Karpas-422 (cell line): ENCODE results near the gene KCNG2. TPM values are rescaled to one million over a fixed set of nuclear protein-coding genes. Genes with fewer than 3 reads are reported as not detected.

Experiments used
- DNase-seq: peaks from one replicate; pipeline ENCODE4 v3.0.0-alpha.2; 2015
- H2AFZ ChIP-seq: fragments of 200-600 bp; sonication (generic); 2 replicates; pipeline ENCODE4 v1.6.1; 2014; ENCODE audit warnings: antibody characterized with exemption, low read length, mixed read lengths
- H3K27ac ChIP-seq: fragments of 200-600 bp; sonication (generic); 2 replicates; pipeline ENCODE4 v1.5.1; 2014; ENCODE audit warnings: mild to moderate bottlenecking, low read length, moderate library complexity
- H3K27me3 ChIP-seq: fragments of 200-600 bp; sonication (generic); 2 replicates; pipeline ENCODE4 v1.6.1; 2014; ENCODE audit warnings: low read length, mixed read lengths
- H3K36me3 ChIP-seq: fragments of 200-600 bp; sonication (generic); 2 replicates; pipeline ENCODE4 v1.6.1; 2014; ENCODE audit warnings: low read length, mixed read lengths; ENCODE audit not compliant: insufficient read depth
- H3K4me1 ChIP-seq: fragments of 200-600 bp; sonication (generic); 2 replicates; pipeline ENCODE4 v1.6.1; 2014; ENCODE audit warnings: mild to moderate bottlenecking, low read length, mixed read lengths
- H3K4me2 ChIP-seq: fragments of 200-600 bp; sonication (generic); 2 replicates; pipeline ENCODE4 v1.6.1; 2014; ENCODE audit warnings: low read length, low read depth, mild to moderate bottlenecking; ENCODE audit not compliant: poor library complexity, severe bottlenecking
- H3K4me3 ChIP-seq: fragments of 200-600 bp; sonication (generic); 2 replicates; pipeline ENCODE4 v1.5.1; 2014; ENCODE audit warnings: mild to moderate bottlenecking, antibody characterized with exemption, low read length, mixed read lengths
- H3K79me2 ChIP-seq: fragments of 200-600 bp; sonication (generic); 2 replicates; pipeline ENCODE4 v1.6.1; 2014; ENCODE audit warnings: mild to moderate bottlenecking, low read length, mixed read lengths
- H3K9ac ChIP-seq: fragments of 200-600 bp; sonication (generic); 2 replicates; pipeline ENCODE4 v1.6.0; 2014; ENCODE audit warnings: low read length
- H3K9me2 ChIP-seq: fragments of 200-600 bp; sonication (generic), shearing (Covaris generic); replicated peaks from 2 replicates; pipeline ENCODE4 v1.6.0; 2014; ENCODE audit warnings: mild to moderate bottlenecking, low read length, moderate library complexity; ENCODE audit not compliant: insufficient read depth
- H3K9me3 ChIP-seq: fragments of 300-700, 200-600 bp; sonication (generic); 2 replicates; pipeline ENCODE4 v1.6.1; 2014; ENCODE audit warnings: low read length, mixed read lengths
- H4K20me1 ChIP-seq: fragments of 200-600 bp; sonication (generic); 2 replicates; pipeline ENCODE4 v1.6.1; 2014; ENCODE audit warnings: mild to moderate bottlenecking, antibody characterized with exemption, low read length, low read depth; ENCODE audit not compliant: insufficient read depth
- total RNA-seq: library from RNA; depleted of rRNA; stranded (reverse); fragments of >200 nt; shearing (Covaris generic); gene quantifications from 2 replicates; pipeline ENCODE4 v1.2.3, GENCODE V29; 2014; ENCODE audit warnings: low replicate concordance

The KCNG2 gene
- total RNA-seq, 1 experiment from 2014 or later, result not detected

GRCh38 chr18:79812052-79812451 lies 14.3 kb downstream of the KCNG2 start:
- no peak overlapping the region for H2AFZ ChIP-seq
- no peak overlapping the region for H3K4me3 ChIP-seq
- peaks cover 9% of the 10 kb centered on the region for H3K4me1 ChIP-seq
- DNase-seq, result no peak
- no peak overlapping the region for H3K4me2 ChIP-seq
- no peak overlapping the region for H3K27ac ChIP-seq
- no peaks in the 10 kb centered on the region for H3K9me3 ChIP-seq
- H3K9me2 ChIP-seq, result no peaks in the 10 kb centered on the region
- H3K27me3 ChIP-seq, result no peaks in the 10 kb centered on the region
- no peaks in the 10 kb centered on the region for H3K79me2 ChIP-seq
- no peaks in the 10 kb centered on the region for H3K36me3 ChIP-seq
- H4K20me1 ChIP-seq, result no peaks in the 10 kb centered on the region
- no peak overlapping the region for H3K9ac ChIP-seq

- Histone ChIP-seq H3K9ac (no peak overlapping the region), H3K4me3 (no peak overlapping the region), H3K27me3 (no peaks in the 10 kb centered on the region; the same call in 1 of the 2 replicates), H3K27ac (no peak overlapping the region), H3K9me2 (no peaks in the 10 kb centered on the region), H3K9me3 (no peaks in the 10 kb centered on the region), H3K79me2 (no peaks in the 10 kb centered on the region), H2AFZ (no peak overlapping the region), H3K4me2 (no peak overlapping the region), H3K36me3 (no peaks in the 10 kb centered on the region), H3K4me1 (peaks cover 29% of the 10 kb centered on the region), H4K20me1 (no peaks in the 10 kb centered on the region)
- DNase-seq, result no peak
These were observed 16.6 kb downstream of the KCNG2 start for GRCh38 chr18:79814373-79814772.

GRCh38 chr18:79815657-79816056 lies 17.9 kb downstream of the KCNG2 start:
- no peak for DNase-seq
- Histone ChIP-seq H2AFZ (no peak overlapping the region), H3K27me3 (no peaks in the 10 kb centered on the region; the same call in 1 of the 2 replicates), H3K4me2 (no peak overlapping the region), H3K79me2 (no peaks in the 10 kb centered on the region), H3K9me3 (no peaks in the 10 kb centered on the region), H3K4me3 (no peak overlapping the region), H3K27ac (no peak overlapping the region), H3K36me3 (no peaks in the 10 kb centered on the region), H3K4me1 (peaks cover 42% of the 10 kb centered on the region), H3K9me2 (no peaks in the 10 kb centered on the region), H4K20me1 (no peaks in the 10 kb centered on the region), H3K9ac (no peak overlapping the region)

GRCh38 chr18:79816092-79816491 lies 18.4 kb downstream of the KCNG2 start:
- Histone ChIP-seq H3K4me1 (peaks cover 46% of the 10 kb centered on the region), H3K27ac (no peak overlapping the region), H3K36me3 (no peaks in the 10 kb centered on the region), H3K9ac (no peak overlapping the region), H3K9me2 (no peaks in the 10 kb centered on the region), H3K4me2 (no peak overlapping the region), H3K9me3 (no peaks in the 10 kb centered on the region), H3K4me3 (no peak overlapping the region), H2AFZ (no peak overlapping the region), H3K79me2 (no peaks in the 10 kb centered on the region), H3K27me3 (no peaks in the 10 kb centered on the region; the same call in 1 of the 2 replicates), H4K20me1 (no peaks in the 10 kb centered on the region)
- DNase-seq, result no peak

DNA sequence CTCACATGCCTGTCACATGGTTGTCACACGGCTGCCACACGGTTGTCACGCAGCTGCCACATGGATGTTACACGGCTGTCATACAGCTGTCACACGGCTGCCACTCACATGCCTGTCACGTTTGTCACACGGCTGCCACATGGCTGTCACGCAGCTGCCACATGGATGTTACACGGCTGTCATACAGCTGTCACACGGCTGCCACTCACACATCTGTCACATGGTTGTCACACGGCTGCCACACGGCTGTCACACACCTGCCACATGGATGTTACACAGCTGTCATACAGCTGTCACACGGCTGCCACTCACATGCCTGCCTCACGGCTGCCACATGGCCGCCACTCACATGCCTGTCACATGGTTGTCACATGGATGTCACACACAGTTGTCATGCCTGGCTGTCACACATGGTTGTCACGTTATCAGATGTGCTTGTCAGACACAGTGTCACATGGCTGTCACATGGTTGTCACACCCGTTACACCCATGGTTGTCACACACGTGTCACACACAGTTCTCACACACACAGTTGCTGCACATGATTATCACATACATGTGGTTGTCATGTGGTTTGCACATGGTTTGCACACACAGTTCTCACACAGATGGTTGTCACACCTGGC lies 19.4 kb downstream of the KCNG2 start:
- Histone ChIP-seq H3K4me1 (peaks cover 47% of the 10 kb centered on the region), H3K9me3 (no peaks in the 10 kb centered on the region), H4K20me1 (no peaks in the 10 kb centered on the region), H3K36me3 (no peaks in the 10 kb centered on the region), H3K79me2 (no peaks in the 10 kb centered on the region), H3K27ac (no peak overlapping the region), H3K9me2 (no peaks in the 10 kb centered on the region), H3K27me3 (no peaks in the 10 kb centered on the region; the same call in 1 of the 2 replicates), H3K4me3 (no peak overlapping the region), H2AFZ (no peak overlapping the region), H3K9ac (no peak overlapping the region), H3K4me2 (no peak overlapping the region)
- DNase-seq, result no peak

- Histone ChIP-seq H3K9ac (no peak overlapping the region), H3K27ac (no peak overlapping the region), H3K9me2 (no peaks in the 10 kb centered on the region), H2AFZ (no peak overlapping the region), H4K20me1 (no peaks in the 10 kb centered on the region), H3K4me1 (peaks cover 47% of the 10 kb centered on the region), H3K36me3 (no peaks in the 10 kb centered on the region), H3K4me3 (no peak overlapping the region), H3K27me3 (no peaks in the 10 kb centered on the region; the same call in 1 of the 2 replicates), H3K4me2 (no peak overlapping the region), H3K79me2 (no peaks in the 10 kb centered on the region), H3K9me3 (no peaks in the 10 kb centered on the region)
- DNase-seq, result no peak
These were observed 19.9 kb downstream of the KCNG2 start for GRCh38 chr18:79817607-79817998.

DNA sequence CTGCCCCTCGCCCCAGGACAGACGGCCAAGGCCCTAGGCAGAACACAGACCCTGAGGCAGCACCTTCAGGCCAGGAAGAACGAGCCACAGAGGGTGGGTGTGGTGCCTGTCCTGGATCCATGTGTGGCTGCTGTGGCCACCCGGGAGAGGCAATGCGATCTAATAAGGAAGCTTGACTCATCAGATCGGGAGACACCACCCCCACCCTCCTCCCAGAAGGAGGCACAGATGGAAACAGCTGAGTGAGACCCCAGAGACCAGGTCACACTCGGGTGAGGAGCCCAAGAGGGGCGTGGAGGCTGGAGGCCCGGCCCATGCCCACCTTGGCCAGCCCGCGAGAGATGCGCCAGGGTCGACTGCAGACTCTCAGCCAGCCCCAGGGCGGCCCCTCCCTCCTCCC lies 20.3 kb downstream of the KCNG2 start:
- Histone ChIP-seq H3K27ac (no peak overlapping the region), H3K36me3 (no peaks in the 10 kb centered on the region), H4K20me1 (no peaks in the 10 kb centered on the region), H3K4me2 (peak overlapping the region; percentile 2), H3K9me3 (no peaks in the 10 kb centered on the region), H3K79me2 (no peaks in the 10 kb centered on the region), H3K9ac (no peak overlapping the region), H3K27me3 (no peaks in the 10 kb centered on the region; the same call in 1 of the 2 replicates), H3K4me3 (no peak overlapping the region), H3K9me2 (no peaks in the 10 kb centered on the region), H2AFZ (no peak overlapping the region), H3K4me1 (peaks cover 47% of the 10 kb centered on the region)
- no peak for DNase-seq

- Histone ChIP-seq H3K27ac (no peak overlapping the region), H2AFZ (no peak overlapping the region), H3K9me2 (no peaks in the 10 kb centered on the region), H3K27me3 (no peaks in the 10 kb centered on the region; the same call in 1 of the 2 replicates), H4K20me1 (no peaks in the 10 kb centered on the region), H3K4me1 (peaks cover 44% of the 10 kb centered on the region), H3K79me2 (no peaks in the 10 kb centered on the region), H3K36me3 (no peaks in the 10 kb centered on the region), H3K9me3 (no peaks in the 10 kb centered on the region), H3K4me3 (no peak overlapping the region), H3K4me2 (peak overlapping the region; percentile 2), H3K9ac (no peak overlapping the region)
- DNase-seq, result no peak
These were observed 20.9 kb downstream of the KCNG2 start for GRCh38 chr18:79818631-79819030.
